ENCODE data around the gene MTHFD1L. TPM values are rescaled to one million over a fixed set of nuclear protein-coding genes. Genes with fewer than 3 reads are reported as not detected.

Gene MTHFD1L
- total and polyA plus RNA-seq, 2 of the 8 experiments (the other 6 are each of a cell fraction or from before 2014, with no cell fraction given), result 29.2 to 105 TPM

GRCh38 chr6:150915131-150915879, 49.8 kb downstream of the MTHFD1L start:
- ChIA-PET CTCF (ENCODE audit: partially characterized antibody) (interaction anchor here (0.6 to 2.4 kb wide), 11 partner anchors 9 to 908 kb away, joined by 3 to 9 read pairs (median 4); no protein-coding TSS in a partner anchor), POLR2A (ENCODE audit: partially characterized antibody) (no interaction called here)
- no peak overlapping the region for H3K9ac ChIP-seq (replicated peaks in 1 of 4; ENCODE audit: extremely low read depth in 1 of 4, low read depth in 3 of 4, low read length in 3 of 4)
- H2AFZ ChIP-seq (ENCODE audit: low read length), result no peak overlapping the region
- no peaks in the 10 kb centered on the region for H3K79me2 ChIP-seq (ENCODE audit: control insufficient read depth in 1 of 2, insufficient read depth in 2 of 2, low read length in 2 of 2)
- H4K20me1 ChIP-seq (replicated peaks in 1 of 2; ENCODE audit: control insufficient read depth in 1 of 2, insufficient read depth in 2 of 2, low read length in 2 of 2), result peaks cover 0 to 2% of the 10 kb centered on the region in 2 experiments
- no peak overlapping the region for H2BK15ac ChIP-seq (ENCODE audit: low read length)
- no peak overlapping the region for H2BK5ac ChIP-seq (ENCODE audit: low read depth, low read length)
- no peak overlapping the region for H3K56ac ChIP-seq (replicated peaks; ENCODE audit: insufficient read length, low read depth, low read length)
- DNase-seq (ENCODE audit: low read depth in 1 of 2, low spot score in 2 of 2) (no peak), FAIRE-seq (no peak)
- H2AK5ac ChIP-seq (ENCODE audit: low read depth, low read length), result no peak overlapping the region
- H2BK12ac ChIP-seq (ENCODE audit: low read depth, low read length), result no peak overlapping the region
- H3K4me1 ChIP-seq (replicated peaks in 1 of 4; ENCODE audit: control insufficient read depth in 3 of 4, insufficient read depth in 4 of 4, low read length in 3 of 4), result no peaks in the 10 kb centered on the region
- no peak overlapping the region for H4K8ac ChIP-seq (ENCODE audit: extremely low read depth, insufficient read depth, low read length)
- H3K4ac ChIP-seq (replicated peaks; ENCODE audit: insufficient read length, low read depth, low read length), result no peak overlapping the region
- no peak overlapping the region for H3K23ac ChIP-seq (ENCODE audit: insufficient read length)
- 91% methylated on average over 6 of the region's 6 CpGs; no CpG with 5 or more reads in 1 of the 2 experiments for WGBS, 2 experiments (ENCODE audit: extremely low coverage in 1 of 2, insufficient coverage in 1 of 2, insufficient read length in 1 of 2, insufficient replicate concordance in 2 of 2, low coverage in 1 of 2, low lambda C conversion rate in 2 of 2, missing lambda C conversion rate in 1 of 2)
- no peak overlapping the region for H4K91ac ChIP-seq (replicated peaks; ENCODE audit: insufficient read length, low read length)
- no peak overlapping the region for H3K4me2 ChIP-seq (ENCODE audit: insufficient read depth in 1 of 2, low read depth in 2 of 2, low read length in 2 of 2)
- no peak overlapping the region for H3K27ac ChIP-seq (ENCODE audit: low read depth, low read length)
- H2BK20ac ChIP-seq (ENCODE audit: low read length), result no peak overlapping the region
- H3K36me3 ChIP-seq (ENCODE audit: control insufficient read depth in 2 of 4, insufficient read depth in 4 of 4, low read length in 3 of 4), result peaks cover 2 to 35% (median 8%) of the 10 kb centered on the region in 4 experiments; a peak in 4 of 8 replicates
- H3K27me3 ChIP-seq (replicated peaks in 1 of 4; ENCODE audit: control insufficient read depth in 3 of 4, extremely low read depth in 1 of 4, insufficient read depth in 3 of 4, low read length in 3 of 4), result no peaks in the 10 kb centered on the region
- H3K79me1 ChIP-seq (ENCODE audit: low read depth, low read length), result no peaks in the 10 kb centered on the region; the same call in 1 of the 2 replicates
- no peak overlapping the region for H3K4me3 ChIP-seq (ENCODE audit: extremely low read depth in 1 of 4, insufficient read depth in 2 of 4, low read depth in 3 of 4, low read length in 4 of 4)
- no peak overlapping the region for H4K5ac ChIP-seq (ENCODE audit: insufficient read length, low read depth, low read length)
- H3K9me3 ChIP-seq (ENCODE audit: insufficient read depth in 2 of 2, low read depth in 1 of 2, low read length in 1 of 2), result no peaks in the 10 kb centered on the region
- no peaks in the 10 kb centered on the region for H3K23me2 ChIP-seq (ENCODE audit: low read depth, low read length)
- H3K14ac ChIP-seq (ENCODE audit: insufficient read length), result no peak overlapping the region
- no peak overlapping the region for H2BK120ac ChIP-seq (replicated peaks; ENCODE audit: low read depth, low read length)
- no peak overlapping the region for H3K18ac ChIP-seq (ENCODE audit: extremely low read depth, low read length)
- no peak for TF ChIP-seq POLR2A (IDR thresholded peaks at IDR 0.05; ENCODE audit: control extremely low read depth in 1 of 2, low read depth in 2 of 2, low read length in 2 of 2)
- TF ChIP-seq USF2 (IDR thresholded peaks at IDR 0.05; ENCODE audit: low read length), result no peak
- TF ChIP-seq, protein P1, sequence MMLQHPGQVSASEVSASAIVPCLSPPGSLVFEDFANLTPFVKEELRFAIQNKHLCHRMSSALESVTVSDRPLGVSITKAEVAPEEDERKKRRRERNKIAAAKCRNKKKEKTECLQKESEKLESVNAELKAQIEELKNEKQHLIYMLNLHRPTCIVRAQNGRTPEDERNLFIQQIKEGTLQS (IDR thresholded peaks at IDR 0.05; ENCODE audit: insufficient read depth, low read depth, low read length), result no peak
- TF ChIP-seq BCL11A (IDR thresholded peaks at IDR 0.05; ENCODE audit: low read depth in 2 of 2, low read length in 2 of 2), result no peak
- no peak for TF ChIP-seq RAD21 (IDR thresholded peaks at IDR 0.05 in 1 of 2, conservative IDR thresholded peaks at IDR 0.05 in 1 of 2; ENCODE audit: low read depth in 2 of 2, low read length in 2 of 2)
- no peak for TF ChIP-seq MAFK (IDR thresholded peaks at IDR 0.05; ENCODE audit: low read depth, low read length)
- TF ChIP-seq GTF2F1 (IDR thresholded peaks at IDR 0.05; ENCODE audit: borderline replicate concordance, low read depth, low read length), result no peak
- no peak for TF ChIP-seq CBX5 (IDR thresholded peaks at IDR 0.05; ENCODE audit: low read depth, low read length)
- TF ChIP-seq EZH2 (IDR thresholded peaks at IDR 0.05; ENCODE audit: low read depth, low read length, severe bottlenecking), result no peak
- TF ChIP-seq TCF12 (IDR thresholded peaks at IDR 0.05; ENCODE audit: low read depth, low read length), result no peak

Data from H1 (cell line).